HepG2 (cell line): ENCODE results near the gene ATP13A2.

Experiments used
- CTCF ChIP-seq: sonication (generic); formaldehyde crosslinking; IDR thresholded peaks from 2 replicates; pipeline ENCODE4 v1.5.0; 2020; ENCODE audit warnings: mild to moderate bottlenecking, missing genetic modification reagents, moderate library complexity
- EP300 ChIP-seq, 3 experiments: sonication (generic) in 1 of 3; formaldehyde crosslinking in 1 of 3; IDR thresholded peaks; 2 replicates each; pipeline versions ENCODE4 v1.5.1 to v1.6.1; 2011 to 2020; ENCODE audit warnings: low read depth in 2 of 3, low read length in 2 of 3, borderline replicate concordance in 1 of 3, improper control_type of control experiment in 1 of 3, mild to moderate bottlenecking in 1 of 3, missing genetic modification reagents in 1 of 3, moderate library complexity in 1 of 3
- MTF1 ChIP-seq: sonication (generic); formaldehyde crosslinking; IDR thresholded peaks from 2 replicates; pipeline ENCODE4 v1.5.0; 2020; ENCODE audit warnings: missing genetic modification reagents
- POLR2A ChIP-seq, 2 experiments: IDR thresholded peaks; 2 replicates each; pipeline ENCODE4 v1.6.1; 2011; ENCODE audit warnings: low read depth in 2 of 2, low read length in 2 of 2, mild to moderate bottlenecking in 1 of 2, moderate library complexity in 1 of 2; ENCODE audit not compliant: insufficient read depth in 1 of 2
- PRDM10 ChIP-seq: sonication (generic); formaldehyde crosslinking; IDR thresholded peaks from 2 replicates; pipeline ENCODE4 v1.4.0; 2020; ENCODE audit warnings: low read depth, missing genetic modification reagents
- SMARCC2 ChIP-seq: fragments of 450-650 bp; IDR thresholded peaks from 2 replicates; pipeline ENCODE4 v1.6.1; 2017; ENCODE audit warnings: antibody characterized with exemption, mild to moderate bottlenecking
- SOX6 ChIP-seq, 2 experiments: fragments of 450-650 bp in 1 of 2; sonication (generic) in 1 of 2; formaldehyde crosslinking in 1 of 2; IDR thresholded peaks; 2 replicates each; pipeline versions ENCODE4 v1.4.0 to v1.6.1; 2017 to 2020; ENCODE audit warnings: antibody characterized with exemption in 1 of 2, mild to moderate bottlenecking in 1 of 2, missing genetic modification reagents in 1 of 2
- ZNF274 ChIP-seq: sonication (generic); formaldehyde crosslinking; IDR thresholded peaks from 2 replicates; pipeline ENCODE4 v1.5.1; 2020; ENCODE audit warnings: mild to moderate bottlenecking, missing genetic modification reagents
- ZNF275 ChIP-seq: sonication (generic); formaldehyde crosslinking; IDR thresholded peaks from 2 replicates; pipeline ENCODE4 v1.8.0; 2022; ENCODE audit warnings: missing genetic modification reagents, mild to moderate bottlenecking, inconsistent platforms, borderline replicate concordance
- ZNF484 ChIP-seq: sonication (generic); formaldehyde crosslinking; IDR thresholded peaks from 2 replicates; pipeline ENCODE4 v1.5.1; 2020; ENCODE audit warnings: mild to moderate bottlenecking, low read depth, missing genetic modification reagents, borderline replicate concordance
- ZNF788 ChIP-seq: sonication (generic); formaldehyde crosslinking; IDR thresholded peaks from 2 replicates; pipeline ENCODE4 v1.5.0; 2020; ENCODE audit warnings: mild to moderate bottlenecking, missing genetic modification reagents, borderline replicate concordance

GRCh38 chr1:17008208-17008855 lies 3.4 kb downstream of the ATP13A2 start:
- TF ChIP-seq ZNF484 (CRISPR knock-in tag) (no peak), ZNF274 (CRISPR knock-in tag) (no peak), ZNF275 (no peak), MTF1 (CRISPR knock-in tag) (no peak), PRDM10 (CRISPR knock-in tag) (no peak), CTCF (no peak), SMARCC2 (no peak), ZNF788 (CRISPR knock-in tag) (no peak), EP300 (IDR thresholded peaks at IDR 0.05; ENCODE audit: low read depth in 2 of 2, low read length in 2 of 2) (no peak), EP300 (CRISPR knock-in tag; IDR thresholded peaks at IDR 0.05; ENCODE audit: borderline replicate concordance) (no peak), POLR2A (IDR thresholded peaks at IDR 0.05; ENCODE audit: insufficient read depth in 1 of 2, low read depth in 2 of 2, low read length in 2 of 2) (no peak), SOX6 (IDR thresholded peaks at IDR 0.05) (no peak), SOX6 (CRISPR knock-in tag; IDR thresholded peaks at IDR 0.05) (no peak)
